ENCODE data around the gene PRKG1. TPM values are rescaled to one million over a fixed set of nuclear protein-coding genes. Genes with fewer than 3 reads are reported as not detected.

Gene PRKG1
- total RNA-seq, 1 donor from 2014 or later = 22.8 TPM

GRCh38 chr10:51792678-51793077 is 718.4 kb downstream of the PRKG1 start:
- no peak overlapping the region for H3K27ac Mint-ChIP-seq (ENCODE audit: unreplicated experiment)
- no peak for DNase-seq (ENCODE audit: low spot score)
- TF ChIP-seq CTCF (IDR thresholded peaks at IDR 0.05) = no peak
- H3K4me1 Mint-ChIP-seq (ENCODE audit: low read depth) = no peaks in the 10 kb centered on the region
- H3K4me3 Mint-ChIP-seq (ENCODE audit: unreplicated experiment) = no peak overlapping the region
- no peaks in the 10 kb centered on the region for H3K27me3 Mint-ChIP-seq (ENCODE audit: low read depth)
- H3K9me3 Mint-ChIP-seq (ENCODE audit: low read depth) = peaks cover 36% of the 10 kb centered on the region
- peaks cover 5% of the 10 kb centered on the region for H3K36me3 Mint-ChIP-seq (ENCODE audit: low read depth)

GRCh38 chr10:51800121-51800520 is 725.8 kb downstream of the PRKG1 start:
- no peaks in the 10 kb centered on the region for H3K36me3 Mint-ChIP-seq (ENCODE audit: low read depth)
- no peak overlapping the region for H3K4me3 Mint-ChIP-seq (ENCODE audit: unreplicated experiment)
- no peaks in the 10 kb centered on the region for H3K27me3 Mint-ChIP-seq (ENCODE audit: low read depth)
- H3K9me3 Mint-ChIP-seq (ENCODE audit: low read depth) = no peaks in the 10 kb centered on the region
- peaks cover 3% of the 10 kb centered on the region for H3K4me1 Mint-ChIP-seq (ENCODE audit: low read depth)
- no peak for DNase-seq (ENCODE audit: low spot score)
- TF ChIP-seq CTCF (IDR thresholded peaks at IDR 0.05) = no peak
- no peak overlapping the region for H3K27ac Mint-ChIP-seq (ENCODE audit: unreplicated experiment)

GRCh38 chr10:51800725-51801424 is 726.6 kb downstream of the PRKG1 start:
- Mint-ChIP-seq H3K4me3 (ENCODE audit: unreplicated experiment) (no peak overlapping the region), H3K36me3 (ENCODE audit: low read depth) (no peaks in the 10 kb centered on the region), H3K4me1 (ENCODE audit: low read depth) (peaks cover 3% of the 10 kb centered on the region), H3K27me3 (ENCODE audit: low read depth) (no peaks in the 10 kb centered on the region), H3K9me3 (ENCODE audit: low read depth) (no peaks in the 10 kb centered on the region), H3K27ac (ENCODE audit: unreplicated experiment) (no peak overlapping the region)
- TF ChIP-seq CTCF (IDR thresholded peaks at IDR 0.05) = no peak
- no peak for DNase-seq (ENCODE audit: low spot score)

GRCh38 chr10:51802030-51802429 is 727.7 kb downstream of the PRKG1 start:
- Mint-ChIP-seq H3K4me3 (ENCODE audit: unreplicated experiment) (no peak overlapping the region), H3K4me1 (ENCODE audit: low read depth) (peaks cover 9% of the 10 kb centered on the region), H3K36me3 (ENCODE audit: low read depth) (no peaks in the 10 kb centered on the region), H3K9me3 (ENCODE audit: low read depth) (peaks cover 2% of the 10 kb centered on the region), H3K27me3 (ENCODE audit: low read depth) (no peaks in the 10 kb centered on the region), H3K27ac (ENCODE audit: unreplicated experiment) (no peak overlapping the region)
- TF ChIP-seq CTCF (IDR thresholded peaks at IDR 0.05) = no peak
- DNase-seq (ENCODE audit: low spot score) = no peak

- Mint-ChIP-seq H3K4me3 (ENCODE audit: unreplicated experiment) (no peak overlapping the region), H3K4me1 (ENCODE audit: low read depth) (peaks cover 19% of the 10 kb centered on the region), H3K36me3 (ENCODE audit: low read depth) (no peaks in the 10 kb centered on the region), H3K27ac (ENCODE audit: unreplicated experiment) (no peak overlapping the region), H3K27me3 (ENCODE audit: low read depth) (no peaks in the 10 kb centered on the region), H3K9me3 (ENCODE audit: low read depth) (peaks cover 2% of the 10 kb centered on the region)
- no peak for DNase-seq (ENCODE audit: low spot score)
- TF ChIP-seq CTCF (IDR thresholded peaks at IDR 0.05) = no peak
Measured at GRCh38 chr10:51804866-51805265, 730.6 kb downstream of the PRKG1 start.

Measured in chondrocyte (in vitro differentiated cells).